Measurements from ENCODE around the gene TUBB8. TPM values are rescaled to one million over a fixed set of nuclear protein-coding genes. Genes with fewer than 3 reads are reported as not detected.

Gene TUBB8
- under 1 TPM in 1 of 2 donors, not detected in 1; 0.11 TPM for total RNA-seq
- under 1 TPM; 0.43 to 0.56 TPM for polyA plus RNA-seq (ENCODE audit: insufficient read length in 2 of 2)
- long read RNA-seq, donor 1, result 0 reads
- long read RNA-seq, donor 2, result 0 reads
- long read RNA-seq, donor 3, result 0 reads
- long read RNA-seq, donor 4, result 0 reads

GRCh38 chr10:48996-49395 lies at the start of gene TUBB8:
Gene TUBB8 (minus strand): TSS chr10:49296. CDS start chr10:49238, 58 bp downstream.
- 63% methylated on average over 31 of the region's 34 CpGs for WGBS (ENCODE audit: insufficient coverage)
- DNase-seq (ENCODE audit: low read depth in 4 of 6, low spot score in 6 of 6), result no peak
- H3K4me1 ChIP-seq (ENCODE audit: control insufficient read depth, insufficient read depth, low read length), result no peaks in the 10 kb centered on the region
- no peaks in the 10 kb centered on the region for H3K36me3 ChIP-seq (ENCODE audit: control insufficient read depth, insufficient read depth, low read length)
- no peaks in the 10 kb centered on the region for H3K27me3 ChIP-seq (ENCODE audit: control insufficient read depth, insufficient read depth, low read length)
- H3K4me3 ChIP-seq (ENCODE audit: low read depth, low read length), result no peak within 1 kb of the TSS
- H3K27ac ChIP-seq (ENCODE audit: low read depth, low read length), result no peak within 1 kb of the TSS
- no peaks in the 10 kb centered on the region for H3K9me3 ChIP-seq (ENCODE audit: control insufficient read depth, insufficient read depth, low read length)

GRCh38 chr10:96466-96865 lies 47.4 kb upstream of the TUBB8 start:
- no peak for DNase-seq (ENCODE audit: low read depth in 4 of 6, low spot score in 6 of 6)
- H3K36me3 ChIP-seq (ENCODE audit: control insufficient read depth, insufficient read depth, low read length), result no peaks in the 10 kb centered on the region
- no peaks in the 10 kb centered on the region for H3K27me3 ChIP-seq (ENCODE audit: control insufficient read depth, insufficient read depth, low read length)
- 11% methylated on average over 1 of the region's 1 CpG for WGBS (ENCODE audit: insufficient coverage)
- H3K4me1 ChIP-seq (ENCODE audit: control insufficient read depth, insufficient read depth, low read length), result no peaks in the 10 kb centered on the region
- H3K9me3 ChIP-seq (ENCODE audit: control insufficient read depth, insufficient read depth, low read length), result peaks cover 10% of the 10 kb centered on the region
- H3K27ac ChIP-seq (ENCODE audit: low read depth, low read length), result no peak overlapping the region
- H3K4me3 ChIP-seq (ENCODE audit: low read depth, low read length), result no peak overlapping the region

GRCh38 chr10:95356-96115 lies 46.4 kb upstream of the TUBB8 start:
- no peaks in the 10 kb centered on the region for H3K4me1 ChIP-seq (ENCODE audit: control insufficient read depth, insufficient read depth, low read length)
- no peak for DNase-seq (ENCODE audit: low read depth in 4 of 6, low spot score in 6 of 6)
- WGBS (ENCODE audit: insufficient coverage), result no CpG with 5 or more reads among the region's 2 CpGs

GRCh38 chr10:94613-95012 lies 45.5 kb upstream of the TUBB8 start:
- H3K4me1 ChIP-seq (ENCODE audit: control insufficient read depth, insufficient read depth, low read length), result no peaks in the 10 kb centered on the region
- no peak overlapping the region for H3K4me3 ChIP-seq (ENCODE audit: low read depth, low read length)
- H3K27ac ChIP-seq (ENCODE audit: low read depth, low read length), result no peak overlapping the region
- H3K27me3 ChIP-seq (ENCODE audit: control insufficient read depth, insufficient read depth, low read length), result no peaks in the 10 kb centered on the region
- WGBS (ENCODE audit: insufficient coverage), result 20% methylated on average over 1 of the region's 1 CpG
- no peak for DNase-seq (ENCODE audit: low read depth in 4 of 6, low spot score in 6 of 6)
- H3K36me3 ChIP-seq (ENCODE audit: control insufficient read depth, insufficient read depth, low read length), result no peaks in the 10 kb centered on the region
- H3K9me3 ChIP-seq (ENCODE audit: control insufficient read depth, insufficient read depth, low read length), result peaks cover 10% of the 10 kb centered on the region

More at GRCh38 chr10:95356-96115, 46.4 kb upstream of the TUBB8 start:
- no peak overlapping the region for H3K27ac ChIP-seq (ENCODE audit: low read depth, low read length)
- no peak overlapping the region for H3K4me3 ChIP-seq (ENCODE audit: low read depth, low read length)
- H3K9me3 ChIP-seq (ENCODE audit: control insufficient read depth, insufficient read depth, low read length), result peaks cover 10% of the 10 kb centered on the region
- no peaks in the 10 kb centered on the region for H3K36me3 ChIP-seq (ENCODE audit: control insufficient read depth, insufficient read depth, low read length)
- no peaks in the 10 kb centered on the region for H3K27me3 ChIP-seq (ENCODE audit: control insufficient read depth, insufficient read depth, low read length)

GRCh38 chr10:92846-93245 lies 43.8 kb upstream of the TUBB8 start:
- no peaks in the 10 kb centered on the region for H3K4me1 ChIP-seq (ENCODE audit: control insufficient read depth, insufficient read depth, low read length)
- H3K27ac ChIP-seq (ENCODE audit: low read depth, low read length), result no peak overlapping the region
- DNase-seq (ENCODE audit: low read depth in 4 of 6, low spot score in 6 of 6), result no peak
- H3K27me3 ChIP-seq (ENCODE audit: control insufficient read depth, insufficient read depth, low read length), result no peaks in the 10 kb centered on the region
- H3K36me3 ChIP-seq (ENCODE audit: control insufficient read depth, insufficient read depth, low read length), result no peaks in the 10 kb centered on the region
- WGBS (ENCODE audit: insufficient coverage), result no CpG with 5 or more reads among the region's 2 CpGs
- H3K4me3 ChIP-seq (ENCODE audit: low read depth, low read length), result no peak overlapping the region
- peaks cover 10% of the 10 kb centered on the region for H3K9me3 ChIP-seq (ENCODE audit: control insufficient read depth, insufficient read depth, low read length)

GRCh38 chr10:92153-92552 lies 43.1 kb upstream of the TUBB8 start:
- no peak overlapping the region for H3K4me3 ChIP-seq (ENCODE audit: low read depth, low read length)
- H3K9me3 ChIP-seq (ENCODE audit: control insufficient read depth, insufficient read depth, low read length), result peaks cover 10% of the 10 kb centered on the region
- H3K4me1 ChIP-seq (ENCODE audit: control insufficient read depth, insufficient read depth, low read length), result no peaks in the 10 kb centered on the region
- H3K36me3 ChIP-seq (ENCODE audit: control insufficient read depth, insufficient read depth, low read length), result no peaks in the 10 kb centered on the region
- WGBS (ENCODE audit: insufficient coverage), result 83% methylated on average over 3 of the region's 4 CpGs
- DNase-seq (ENCODE audit: low read depth in 4 of 6, low spot score in 6 of 6), result no peak
- H3K27me3 ChIP-seq (ENCODE audit: control insufficient read depth, insufficient read depth, low read length), result no peaks in the 10 kb centered on the region
- no peak overlapping the region for H3K27ac ChIP-seq (ENCODE audit: low read depth, low read length)

- H3K36me3 ChIP-seq (ENCODE audit: control insufficient read depth, insufficient read depth, low read length), result no peaks in the 10 kb centered on the region
- DNase-seq (ENCODE audit: low read depth in 4 of 6, low spot score in 6 of 6), result no peak
- H3K27me3 ChIP-seq (ENCODE audit: control insufficient read depth, insufficient read depth, low read length), result no peaks in the 10 kb centered on the region
- no peak overlapping the region for H3K27ac ChIP-seq (ENCODE audit: low read depth, low read length)
- H3K9me3 ChIP-seq (ENCODE audit: control insufficient read depth, insufficient read depth, low read length), result peaks cover 7% of the 10 kb centered on the region
- H3K4me1 ChIP-seq (ENCODE audit: control insufficient read depth, insufficient read depth, low read length), result no peaks in the 10 kb centered on the region
- no peak overlapping the region for H3K4me3 ChIP-seq (ENCODE audit: low read depth, low read length)
- 79% methylated on average over 8 of the region's 8 CpGs for WGBS (ENCODE audit: insufficient coverage)
These were observed 42.2 kb upstream of the TUBB8 start for GRCh38 chr10:91313-91712.

GRCh38 chr10:90161-90560 lies 41.1 kb upstream of the TUBB8 start:
- Histone ChIP-seq H3K36me3 (ENCODE audit: control insufficient read depth, insufficient read depth, low read length) (no peaks in the 10 kb centered on the region), H3K4me3 (ENCODE audit: low read depth, low read length) (no peak overlapping the region), H3K27me3 (ENCODE audit: control insufficient read depth, insufficient read depth, low read length) (no peaks in the 10 kb centered on the region), H3K27ac (ENCODE audit: low read depth, low read length) (no peak overlapping the region), H3K4me1 (ENCODE audit: control insufficient read depth, insufficient read depth, low read length) (no peaks in the 10 kb centered on the region), H3K9me3 (ENCODE audit: control insufficient read depth, insufficient read depth, low read length) (peaks cover under 1% of the 10 kb centered on the region)
- no CpG with 5 or more reads among the region's 1 CpG for WGBS (ENCODE audit: insufficient coverage)
- no peak for DNase-seq (ENCODE audit: low read depth in 4 of 6, low spot score in 6 of 6)

GRCh38 chr10:89248-89647 lies 40.2 kb upstream of the TUBB8 start:
- Histone ChIP-seq H3K36me3 (ENCODE audit: control insufficient read depth, insufficient read depth, low read length) (no peaks in the 10 kb centered on the region), H3K27ac (ENCODE audit: low read depth, low read length) (no peak overlapping the region), H3K4me3 (ENCODE audit: low read depth, low read length) (no peak overlapping the region), H3K9me3 (ENCODE audit: control insufficient read depth, insufficient read depth, low read length) (no peaks in the 10 kb centered on the region), H3K27me3 (ENCODE audit: control insufficient read depth, insufficient read depth, low read length) (no peaks in the 10 kb centered on the region), H3K4me1 (ENCODE audit: control insufficient read depth, insufficient read depth, low read length) (no peaks in the 10 kb centered on the region)
- WGBS (ENCODE audit: insufficient coverage), result no CpG with 5 or more reads among the region's 2 CpGs
- no peak for DNase-seq (ENCODE audit: low read depth in 4 of 6, low spot score in 6 of 6)

- Histone ChIP-seq H3K4me1 (ENCODE audit: control insufficient read depth, insufficient read depth, low read length) (no peaks in the 10 kb centered on the region), H3K36me3 (ENCODE audit: control insufficient read depth, insufficient read depth, low read length) (no peaks in the 10 kb centered on the region), H3K27me3 (ENCODE audit: control insufficient read depth, insufficient read depth, low read length) (no peaks in the 10 kb centered on the region), H3K27ac (ENCODE audit: low read depth, low read length) (no peak overlapping the region), H3K4me3 (ENCODE audit: low read depth, low read length) (no peak overlapping the region), H3K9me3 (ENCODE audit: control insufficient read depth, insufficient read depth, low read length) (no peaks in the 10 kb centered on the region)
- 80% methylated on average over 1 of the region's 4 CpGs for WGBS (ENCODE audit: insufficient coverage)
- no peak for DNase-seq (ENCODE audit: low read depth in 4 of 6, low spot score in 6 of 6)
These were observed 39.2 kb upstream of the TUBB8 start for GRCh38 chr10:88253-88652.

All from spinal cord (tissue), 10 donors.